H1 (cell line): ENCODE data around the gene AHRR. TPM values are rescaled to one million over a fixed set of nuclear protein-coding genes. Genes with fewer than 3 reads are reported as not detected.

ENCODE experiments used
- CTCF ChIA-PET: fragments of 300-600 bp; sonication (Branson Sonifier 250); formaldehyde crosslinking; loops from one replicate; lab custom pipeline; 2021; ENCODE audit not compliant: partially characterized antibody; lab: Charles Lee
- POLR2A ChIA-PET: fragments of 300-600 bp; sonication (Branson Sonifier 250); formaldehyde crosslinking; loops from one replicate; lab custom pipeline; 2021; ENCODE audit warnings: inconsistent platforms; ENCODE audit not compliant: partially characterized antibody; lab: Charles Lee
- DNase-seq, 2 experiments: peaks; one replicate each; pipeline versions ENCODE4 v3.0.0 to v3.0.0-alpha.2; 2010 to 2022; ENCODE audit warnings: low spot score in 2 of 2, low read depth in 1 of 2, mixed read lengths in 1 of 2
- FAIRE-seq: peaks from 2 replicates; lab custom pipeline; 2011; peaks lifted over from hg19 to GRCh38; lab: Jason Lieb, UNC
- H2AFZ ChIP-seq: 2 replicates; pipeline ENCODE4 v1.8.1; 2012; ENCODE audit warnings: low read length, inconsistent platforms
- H2AK5ac ChIP-seq: 2 replicates; pipeline ENCODE4 v1.6.1; 2013; ENCODE audit warnings: low read depth, low read length
- H2BK120ac ChIP-seq: replicated peaks from 2 replicates; pipeline ENCODE3; 2013; ENCODE audit warnings: low read depth, low read length, inconsistent platforms
- H2BK12ac ChIP-seq: 2 replicates; pipeline ENCODE4 v1.6.1; 2013; ENCODE audit warnings: low read depth, low read length
- H2BK15ac ChIP-seq: 2 replicates; pipeline ENCODE4 v1.6.1; 2013; ENCODE audit warnings: low read length
- H2BK20ac ChIP-seq: 2 replicates; pipeline ENCODE4 v1.6.1; 2013; ENCODE audit warnings: low read length
- H2BK5ac ChIP-seq: 2 replicates; pipeline ENCODE4 v1.6.1; 2013; ENCODE audit warnings: low read depth, low read length
- H3K14ac ChIP-seq: 2 replicates; pipeline ENCODE4 v1.6.1; 2013; ENCODE audit warnings: inconsistent platforms; ENCODE audit not compliant: insufficient read length
- H3K18ac ChIP-seq: 2 replicates; pipeline ENCODE4 v1.6.1; 2013; ENCODE audit warnings: low read length; ENCODE audit errors: extremely low read depth
- H3K23ac ChIP-seq: 2 replicates; pipeline ENCODE4 v1.6.1; 2013; ENCODE audit warnings: inconsistent platforms; ENCODE audit not compliant: insufficient read length
- H3K23me2 ChIP-seq: 2 replicates; pipeline ENCODE4 v1.6.1; 2013; ENCODE audit warnings: low read depth, low read length
- H3K27ac ChIP-seq: 2 replicates; pipeline ENCODE4 v1.6.1; 2011; ENCODE audit warnings: low read depth, low read length, inconsistent platforms
- H3K27me3 ChIP-seq, 4 experiments: replicated peaks in 1 of 4; 1 replicate in 1 of 4; 2 replicates in 3 of 4; pipeline versions ENCODE4 v1.6.1 to v1.8.1; 2011 to 2013; ENCODE audit warnings: low read length in 3 of 4, mild to moderate bottlenecking in 3 of 4, inconsistent platforms in 2 of 4, mixed read lengths in 2 of 4, moderate library complexity in 1 of 4; ENCODE audit not compliant: control insufficient read depth in 3 of 4, insufficient read depth in 3 of 4; ENCODE audit errors: extremely low read depth in 1 of 4
- H3K36me3 ChIP-seq, 4 experiments: 2 replicates each; pipeline versions ENCODE4 v1.6.1 to v1.8.1; 2011 to 2013; ENCODE audit warnings: mild to moderate bottlenecking in 4 of 4, low read length in 3 of 4, moderate library complexity in 2 of 4, control low read depth in 1 of 4, inconsistent platforms in 1 of 4; ENCODE audit not compliant: insufficient read depth in 4 of 4, control insufficient read depth in 2 of 4
- H3K4ac ChIP-seq: replicated peaks from 2 replicates; pipeline ENCODE3; 2013; ENCODE audit warnings: low read length, low read depth, mixed read lengths, inconsistent platforms; ENCODE audit not compliant: insufficient read length
- H3K4me1 ChIP-seq, 4 experiments: replicated peaks in 1 of 4; 1 replicate in 1 of 4; 2 replicates in 3 of 4; pipeline versions ENCODE4 v1.6.1 to v1.8.1; 2011 to 2013; ENCODE audit warnings: low read length in 3 of 4, inconsistent platforms in 2 of 4, mixed read lengths in 1 of 4; ENCODE audit not compliant: insufficient read depth in 4 of 4, control insufficient read depth in 3 of 4
- H3K4me2 ChIP-seq, 2 experiments: 2 replicates each; pipeline versions ENCODE4 v1.6.1 to v1.8.1; 2011 to 2013; ENCODE audit warnings: low read depth in 2 of 2, low read length in 2 of 2, control low read depth in 1 of 2, inconsistent platforms in 1 of 2, mild to moderate bottlenecking in 1 of 2; ENCODE audit not compliant: insufficient read depth in 1 of 2
- H3K4me3 ChIP-seq, 4 experiments: fragments of 200-600, 300-600 bp in 1 of 4; sonication (generic), shearing (Covaris generic), sonication (Bioruptor Twin) in 1 of 4; 2 replicates each; pipeline versions ENCODE4 v1.5.1 to v1.8.1; 2011 to 2016; ENCODE audit warnings: low read length in 4 of 4, low read depth in 3 of 4, control low read depth in 2 of 4, inconsistent platforms in 2 of 4, mild to moderate bottlenecking in 2 of 4, mixed read lengths in 1 of 4, moderate library complexity in 1 of 4; ENCODE audit not compliant: insufficient read depth in 2 of 4; ENCODE audit errors: extremely low read depth in 1 of 4
- H3K56ac ChIP-seq: replicated peaks from 2 replicates; pipeline ENCODE3; 2013; ENCODE audit warnings: low read depth, mild to moderate bottlenecking, mixed read lengths, low read length, inconsistent platforms; ENCODE audit not compliant: insufficient read length
- H3K79me1 ChIP-seq: 2 replicates; pipeline ENCODE4 v1.6.1; 2013; ENCODE audit warnings: low read depth, low read length, control low read depth
- H3K79me2 ChIP-seq, 2 experiments: 2 replicates each; pipeline versions ENCODE4 v1.6.1 to v1.8.1; 2012 to 2013; ENCODE audit warnings: low read length in 2 of 2, mild to moderate bottlenecking in 2 of 2, inconsistent platforms in 1 of 2; ENCODE audit not compliant: insufficient read depth in 2 of 2, control insufficient read depth in 1 of 2
- H3K9ac ChIP-seq, 4 experiments: replicated peaks in 1 of 4; 1 replicate in 1 of 4; 2 replicates in 3 of 4; pipeline versions ENCODE4 v1.6.1 to v1.8.1; 2011 to 2013; ENCODE audit warnings: low read depth in 3 of 4, low read length in 3 of 4, control low read depth in 2 of 4, mild to moderate bottlenecking in 2 of 4, moderate library complexity in 2 of 4, inconsistent platforms in 1 of 4; ENCODE audit errors: extremely low read depth in 1 of 4
- H3K9me3 ChIP-seq, 2 experiments: 2 replicates each; pipeline versions ENCODE4 v1.6.1 to v1.8.1; 2012 to 2013; ENCODE audit warnings: mild to moderate bottlenecking in 2 of 2, moderate library complexity in 2 of 2, control low read depth in 1 of 2, inconsistent platforms in 1 of 2, low read depth in 1 of 2, low read length in 1 of 2, mixed read lengths in 1 of 2; ENCODE audit not compliant: insufficient read depth in 2 of 2
- H4K20me1 ChIP-seq, 2 experiments: replicated peaks in 1 of 2; 2 replicates each; pipeline versions ENCODE3 to v1.8.1; 2011 to 2013; ENCODE audit warnings: inconsistent platforms in 2 of 2, low read length in 2 of 2, mild to moderate bottlenecking in 1 of 2; ENCODE audit not compliant: insufficient read depth in 2 of 2, control insufficient read depth in 1 of 2
- H4K5ac ChIP-seq: 2 replicates; pipeline ENCODE4 v1.6.1; 2013; ENCODE audit warnings: low read length, low read depth, mixed read lengths, inconsistent platforms; ENCODE audit not compliant: insufficient read length
- H4K8ac ChIP-seq: 2 replicates; pipeline ENCODE4 v1.8.0; 2013; ENCODE audit warnings: mild to moderate bottlenecking, moderate library complexity, low read length, inconsistent platforms; ENCODE audit not compliant: insufficient read depth; ENCODE audit errors: extremely low read depth
- H4K91ac ChIP-seq: replicated peaks from 2 replicates; pipeline ENCODE3; 2013; ENCODE audit warnings: low read length, mixed read lengths, inconsistent platforms; ENCODE audit not compliant: insufficient read length
- CBX5 ChIP-seq: fragments of 300-800, 300-1000 bp; sonication (generic); IDR thresholded peaks from 2 replicates; pipeline ENCODE4 v1.7.1; 2016; ENCODE audit warnings: antibody characterized with exemption, low read length, low read depth
- CREB1 ChIP-seq: IDR thresholded peaks from 2 replicates; pipeline ENCODE4 v1.6.1; 2012; ENCODE audit warnings: inconsistent platforms
- CTCF ChIP-seq, 3 experiments: IDR thresholded peaks; 1 replicate in 2 of 3; 2 replicates in 1 of 3; pipeline versions ENCODE4 v1.5.1 to v1.6.1; 2011; ENCODE audit warnings: low read length in 3 of 3, mild to moderate bottlenecking in 3 of 3, inconsistent platforms in 2 of 3, low read depth in 1 of 3, moderate library complexity in 1 of 3; ENCODE audit not compliant: insufficient read depth in 1 of 3; ENCODE audit errors: control extremely low read depth in 1 of 3
- NRF1 ChIP-seq: IDR thresholded peaks from 2 replicates; pipeline ENCODE4 v1.6.1; 2011; ENCODE audit warnings: mild to moderate bottlenecking, low read depth, low read length, improper control_type of control experiment
- RBBP5 ChIP-seq: IDR thresholded peaks from 2 replicates; pipeline ENCODE4 v1.7.1; 2012; ENCODE audit warnings: low read depth, mild to moderate bottlenecking, inconsistent platforms, low read length, moderate library complexity, borderline replicate concordance
- RNF2 ChIP-seq: fragments of 200-900, 300-1000 bp; sonication (generic); IDR thresholded peaks from 2 replicates; pipeline ENCODE4 v1.7.1; 2016; ENCODE audit warnings: borderline replicate concordance, low read depth, mild to moderate bottlenecking, antibody characterized with exemption, low read length; ENCODE audit not compliant: poor library complexity, severe bottlenecking; ENCODE audit errors: missing control alignments
- SIN3A ChIP-seq, 2 experiments: IDR thresholded peaks in 1 of 2; conservative IDR thresholded peaks in 1 of 2; 2 replicates each; pipeline ENCODE4 v1.6.1; 2011 to 2012; ENCODE audit warnings: low read length in 2 of 2, improper control_type of control experiment in 1 of 2, low read depth in 1 of 2, mild to moderate bottlenecking in 1 of 2
- YY1 ChIP-seq: IDR thresholded peaks from 2 replicates; pipeline ENCODE4 v1.6.1; 2011; ENCODE audit warnings: low read depth, mild to moderate bottlenecking, low read length
- WGBS, 2 experiments: shearing (Covaris generic) in 1 of 2; methylation state at CpG; one replicate each; pipeline versions ENCODE4 v1.1.6 to v1.1.7; 2013 to 2015; ENCODE audit warnings: low lambda C conversion rate in 2 of 2, mixed read lengths in 2 of 2, inconsistent platforms in 1 of 2, low coverage in 1 of 2, missing lambda C conversion rate in 1 of 2; ENCODE audit not compliant: insufficient replicate concordance in 2 of 2, insufficient coverage in 1 of 2, insufficient read length in 1 of 2; ENCODE audit errors: extremely low coverage in 1 of 2, missing lambda C conversion rate in 1 of 2; 5-methylcytosine and 5-hydroxymethylcytosine counted together
- polyA plus RNA-seq, 7 experiments: library from polyadenylated mRNA; depleted of rRNA in 3 of 7; stranded (reverse) in 5 of 7; unstranded in 2 of 7; fragments of >200 nt in 5 of 7; fragments of 200-250 nt in 2 of 7; gene quantifications; 1 replicate in 5 of 7; 2 replicates in 1 of 7; 4 replicates in 1 of 7; pipeline versions ENCODE4 v1.2.1 to v1.2.3, GENCODE V29; 2011 to 2013; ENCODE audit warnings: missing spikeins in 2 of 7, mixed read lengths in 2 of 7
- total RNA-seq: library from RNA; stranded (reverse); fragmentation: NEBNext Ultra II Directional; extraction: Animal tissue kit (Norgen Biotek cat#: 25700); gene quantifications from 2 replicates; pipeline ENCODE4 v1.2.1, GENCODE V29; 2021

Gene AHRR
- total and polyA plus RNA-seq, 2 of the 8 experiments (the other 6 are each of a cell fraction or from before 2014, with no cell fraction given): 0.41 to 0.80 TPM

GRCh38 chr5:386432-387341 is 65.2 kb downstream of the AHRR start:
- no peaks in the 10 kb centered on the region; a peak in 2 of 7 replicates for H3K27me3 ChIP-seq
- H2BK15ac ChIP-seq: no peak overlapping the region
- H3K4me1 ChIP-seq: peaks cover 0 to 4% (median 2%) of the 10 kb centered on the region in 4 experiments; a peak in 1 of 7 replicates
- H3K56ac ChIP-seq: no peak overlapping the region
- CTCF ChIA-PET: interaction anchor here (1.1 to 1.4 kb wide), 4 partner anchors 13 to 70 kb away, joined by 3 to 4 read pairs (median 4); no protein-coding TSS in a partner anchor
- 87% methylated on average over 18 of the region's 18 CpGs; no CpG with 5 or more reads in 1 of the 2 experiments for WGBS, 2 experiments
- no peak for FAIRE-seq
- DNase-seq: no peak
- H4K8ac ChIP-seq: peak overlapping the region; percentile 68; the same call in 1 of the 2 replicates
- no peak overlapping the region for H3K4ac ChIP-seq
- H3K18ac ChIP-seq: no peak overlapping the region; the same call in 1 of the 2 replicates
- H2BK12ac ChIP-seq: no peak overlapping the region
- POLR2A ChIA-PET: interaction anchor here (1.0 kb wide), 1 partner anchor 11 kb away, joined by 3 read pairs; no protein-coding TSS in a partner anchor
- H2AK5ac ChIP-seq: no peak overlapping the region
- H3K9me3 ChIP-seq: no peaks in the 10 kb centered on the region
- H3K23me2 ChIP-seq: no peaks in the 10 kb centered on the region
- H4K20me1 ChIP-seq: no peaks in the 10 kb centered on the region
- H2AFZ ChIP-seq: no peak overlapping the region
- no peak overlapping the region for H3K27ac ChIP-seq
- H3K9ac ChIP-seq: no peak overlapping the region
- no peak overlapping the region for H4K5ac ChIP-seq
- H2BK20ac ChIP-seq: no peak overlapping the region
- H3K4me2 ChIP-seq: no peak overlapping the region
- no peak overlapping the region for H3K4me3 ChIP-seq
- H2BK120ac ChIP-seq: no peak overlapping the region
- H3K23ac ChIP-seq: no peak overlapping the region
- H3K36me3 ChIP-seq: no peaks in the 10 kb centered on the region
- H4K91ac ChIP-seq: no peak overlapping the region
- H3K14ac ChIP-seq: no peak overlapping the region
- no peaks in the 10 kb centered on the region for H3K79me2 ChIP-seq
- no peaks in the 10 kb centered on the region for H3K79me1 ChIP-seq
- no peak overlapping the region; the same call in 1 of the 2 replicates for H2BK5ac ChIP-seq
- TF ChIP-seq SIN3A (conservative IDR thresholded peaks at IDR 0.05 in 1 of 2, IDR thresholded peaks at IDR 0.05 in 1 of 2; ENCODE audit: low read depth in 1 of 2, low read length in 2 of 2) (no peak), CBX5 (no peak), CREB1 (no peak), YY1 (no peak), RNF2 (no peak), RBBP5 (no peak), NRF1 (no peak), CTCF (IDR thresholded peaks at IDR 0.05; ENCODE audit: control extremely low read depth in 1 of 3, insufficient read depth in 1 of 3, low read depth in 1 of 3, low read length in 3 of 3) (no peak)
